ENCODE results near the gene METRNL.
"Not testable (repeated sequence)": the region's sequence is repeated elsewhere in the genome, so short reads cannot be mapped to it uniquely, and the experiment has no call there.

METRNL gene

GRCh38 chr17:83137523-83137922 lies 58.1 kb downstream of the METRNL start:
- Histone ChIP-seq H3K4me1 (no peaks in the 10 kb centered on the region), H3K27me3 (no peaks in the 10 kb centered on the region), H3K9me3 (no peaks in the 10 kb centered on the region), H3K4me3 (no peak overlapping the region), H3K36me3 (no peaks in the 10 kb centered on the region), H3K27ac (no peak overlapping the region)
- no peak for TF ChIP-seq CTCF (IDR thresholded peaks at IDR 0.05)
- intact Hi-C loops (cut with DNase I; ENCODE audit: low total_unique reads): no loop called here
- peak in 1 of 2 donors; percentile 38 for DNase-seq

GRCh38 chr17:83138820-83139219 lies 59.4 kb downstream of the METRNL start:
- Histone ChIP-seq H3K4me1 (peaks cover 0 to under 1% (median under 1%) of the 10 kb centered on the region in 4 donors), H3K4me3 (no peak overlapping the region), H3K36me3 (no peaks in the 10 kb centered on the region), H3K27ac (no peak overlapping the region), H3K27me3 (no peaks in the 10 kb centered on the region), H3K9me3 (no peaks in the 10 kb centered on the region)
- intact Hi-C loops (cut with DNase I; ENCODE audit: low total_unique reads): no loop called here
- TF ChIP-seq CTCF (IDR thresholded peaks at IDR 0.05): no peak
- DNase-seq: peak in 1 of 2 donors; percentile 21

- H3K27me3 ChIP-seq; intact Hi-C loops (cut with DNase I; ENCODE audit: low total_unique reads): not testable (repeated sequence)
- DNase-seq: peak in 1 of 2 donors; percentile 52
These were observed 60.3 kb downstream of the METRNL start for GRCh38 chr17:83139541-83140248.

GRCh38 chr17:83140249-83140566 lies 60.8 kb downstream of the METRNL start:
- intact Hi-C loops (cut with DNase I; ENCODE audit: low total_unique reads); H3K27me3 ChIP-seq; H3K27ac ChIP-seq; H3K9me3 ChIP-seq; H3K4me3 ChIP-seq; DNase-seq; H3K36me3 ChIP-seq: not testable (repeated sequence)
- peaks cover 0 to 14% (median 12%) of the 10 kb centered on the region in 4 donors for H3K4me1 ChIP-seq

More at GRCh38 chr17:83139541-83140248, 60.3 kb downstream of the METRNL start:
- H3K4me1 ChIP-seq, H3K27ac ChIP-seq, H3K9me3 ChIP-seq, H3K4me3 ChIP-seq, H3K36me3 ChIP-seq: not testable (repeated sequence)

GRCh38 chr17:83142619-83143018 lies 63.2 kb downstream of the METRNL start:
- Histone ChIP-seq H3K4me1 (peaks cover 0 to 17% (median 13%) of the 10 kb centered on the region in 4 donors), H3K4me3 (no peak overlapping the region), H3K36me3 (no peaks in the 10 kb centered on the region), H3K27me3 (no peaks in the 10 kb centered on the region), H3K27ac (no peak overlapping the region), H3K9me3 (no peaks in the 10 kb centered on the region)
- TF ChIP-seq CTCF (IDR thresholded peaks at IDR 0.05): no peak
- no peak for DNase-seq
- intact Hi-C loops (cut with DNase I; ENCODE audit: low total_unique reads): no loop called here

GRCh38 chr17:83143817-83144231 lies 64.4 kb downstream of the METRNL start:
- Histone ChIP-seq H3K27me3 (no peaks in the 10 kb centered on the region), H3K36me3 (no peaks in the 10 kb centered on the region), H3K4me1 (peaks cover 0 to 17% (median 13%) of the 10 kb centered on the region in 4 donors), H3K4me3 (no peak overlapping the region), H3K9me3 (no peaks in the 10 kb centered on the region), H3K27ac (peak overlapping the region in 1 of 2 donors; percentile 48)
- intact Hi-C loops (cut with DNase I; ENCODE audit: low total_unique reads): no loop called here
- DNase-seq: no peak
- TF ChIP-seq CTCF (IDR thresholded peaks at IDR 0.05): no peak

Data from tibial artery (tissue), 4 donors.